ENCODE measurements around the gene SCAF11.

The SCAF11 gene

GRCh38 chr12:45898094-45898493 is 92.3 kb downstream of the SCAF11 start:
- Histone ChIP-seq H3K27me3 (no peaks in the 10 kb centered on the region), H3K4me1 (no peaks in the 10 kb centered on the region), H3K9me3 (no peaks in the 10 kb centered on the region), H3K36me3 (peaks cover 33% of the 10 kb centered on the region), H3K4me3 (ENCODE audit: low read depth, low read length) (no peak overlapping the region)
- TF ChIP-seq CTCF (IDR thresholded peaks at IDR 0.05; ENCODE audit: low read depth, low read length), result no peak
- DNase-seq, result no peak

- no peak for DNase-seq
- TF ChIP-seq CTCF (IDR thresholded peaks at IDR 0.05; ENCODE audit: low read depth, low read length), result no peak
- Histone ChIP-seq H3K4me1 (no peaks in the 10 kb centered on the region), H3K36me3 (peaks cover 40% of the 10 kb centered on the region), H3K27me3 (no peaks in the 10 kb centered on the region), H3K4me3 (ENCODE audit: low read depth, low read length) (no peak overlapping the region), H3K9me3 (no peaks in the 10 kb centered on the region)
These were observed 94.4 kb downstream of the SCAF11 start for GRCh38 chr12:45895961-45896360.

- H3K27me3 ChIP-seq, result no peaks in the 10 kb centered on the region
- no peaks in the 10 kb centered on the region for H3K9me3 ChIP-seq
- H3K36me3 ChIP-seq, result peaks cover 40% of the 10 kb centered on the region
- H3K4me3 ChIP-seq (ENCODE audit: low read depth, low read length), result no peak overlapping the region
- peak; percentile 60 for TF ChIP-seq CTCF (IDR thresholded peaks at IDR 0.05; ENCODE audit: low read depth, low read length)
- no peak for DNase-seq
- H3K4me1 ChIP-seq, result no peaks in the 10 kb centered on the region
These were observed 97.1 kb downstream of the SCAF11 start for GRCh38 chr12:45893240-45893639.

GRCh38 chr12:45890276-45890675 is 100.1 kb downstream of the SCAF11 start:
- Histone ChIP-seq H3K9me3 (no peaks in the 10 kb centered on the region), H3K4me1 (no peaks in the 10 kb centered on the region), H3K27me3 (no peaks in the 10 kb centered on the region), H3K4me3 (ENCODE audit: low read depth, low read length) (no peak overlapping the region), H3K36me3 (peaks cover 37% of the 10 kb centered on the region)
- TF ChIP-seq CTCF (IDR thresholded peaks at IDR 0.05; ENCODE audit: low read depth, low read length), result no peak
- DNase-seq, result no peak

GRCh38 chr12:45887544-45887943 is 102.8 kb downstream of the SCAF11 start:
- H3K4me1 ChIP-seq, result no peaks in the 10 kb centered on the region
- no peak for DNase-seq
- H3K4me3 ChIP-seq (ENCODE audit: low read depth, low read length), result no peak overlapping the region
- H3K9me3 ChIP-seq, result no peaks in the 10 kb centered on the region
- no peak for TF ChIP-seq CTCF (IDR thresholded peaks at IDR 0.05; ENCODE audit: low read depth, low read length)
- no peaks in the 10 kb centered on the region for H3K27me3 ChIP-seq
- H3K36me3 ChIP-seq, result peaks cover 17% of the 10 kb centered on the region

GRCh38 chr12:45886685-45887084 is 103.7 kb downstream of the SCAF11 start:
- DNase-seq, result no peak
- Histone ChIP-seq H3K4me1 (no peaks in the 10 kb centered on the region), H3K9me3 (no peaks in the 10 kb centered on the region), H3K27me3 (no peaks in the 10 kb centered on the region), H3K36me3 (peaks cover 13% of the 10 kb centered on the region), H3K4me3 (ENCODE audit: low read depth, low read length) (no peak overlapping the region)
- no peak for TF ChIP-seq CTCF (IDR thresholded peaks at IDR 0.05; ENCODE audit: low read depth, low read length)

Measured in BE2C (cell line).